OCI-LY7 (cell line): Measurements from ENCODE around the gene GPHA2.

Experiments
- EZH2phosphoT487 ChIP-seq: fragments of 200-600 bp; sonication (generic); IDR thresholded peaks from 2 replicates; pipeline ENCODE4 v1.6.1; 2018; ENCODE audit warnings: low read depth, borderline replicate concordance, mild to moderate bottlenecking, mixed run types, antibody characterized with exemption, low read length, moderate library complexity, mixed read lengths
- TF ChIP-seq, protein P1 (sequence below): fragments of 200-600 bp; sonication (generic); conservative IDR thresholded peaks from 2 replicates; pipeline ENCODE4 v1.5.1; 2014; ENCODE audit warnings: mild to moderate bottlenecking, antibody characterized with exemption, low read length, moderate library complexity, mixed read lengths

- TF ChIP-seq, protein P1, sequence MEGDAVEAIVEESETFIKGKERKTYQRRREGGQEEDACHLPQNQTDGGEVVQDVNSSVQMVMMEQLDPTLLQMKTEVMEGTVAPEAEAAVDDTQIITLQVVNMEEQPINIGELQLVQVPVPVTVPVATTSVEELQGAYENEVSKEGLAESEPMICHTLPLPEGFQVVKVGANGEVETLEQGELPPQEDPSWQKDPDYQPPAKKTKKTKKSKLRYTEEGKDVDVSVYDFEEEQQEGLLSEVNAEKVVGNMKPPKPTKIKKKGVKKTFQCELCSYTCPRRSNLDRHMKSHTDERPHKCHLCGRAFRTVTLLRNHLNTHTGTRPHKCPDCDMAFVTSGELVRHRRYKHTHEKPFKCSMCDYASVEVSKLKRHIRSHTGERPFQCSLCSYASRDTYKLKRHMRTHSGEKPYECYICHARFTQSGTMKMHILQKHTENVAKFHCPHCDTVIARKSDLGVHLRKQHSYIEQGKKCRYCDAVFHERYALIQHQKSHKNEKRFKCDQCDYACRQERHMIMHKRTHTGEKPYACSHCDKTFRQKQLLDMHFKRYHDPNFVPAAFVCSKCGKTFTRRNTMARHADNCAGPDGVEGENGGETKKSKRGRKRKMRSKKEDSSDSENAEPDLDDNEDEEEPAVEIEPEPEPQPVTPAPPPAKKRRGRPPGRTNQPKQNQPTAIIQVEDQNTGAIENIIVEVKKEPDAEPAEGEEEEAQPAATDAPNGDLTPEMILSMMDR, result no peak
- TF ChIP-seq EZH2phosphoT487, result no peak
These were observed 16.1 kb downstream of the GPHA2 start for GRCh38 chr11:64919627-64920026.
